ENCODE results near the gene RIMBP2.

Gene RIMBP2

GRCh38 chr12:130685250-130685787 lies 30.8 kb downstream of the RIMBP2 start:
- DNase-seq (ENCODE audit: insufficient read length, low spot score) (no peak), FAIRE-seq (no peak)

- DNase-seq (ENCODE audit: insufficient read length, low spot score) (no peak), FAIRE-seq (no peak)
Observed at GRCh38 chr12:130683811-130684210, 32.3 kb downstream of the RIMBP2 start.

GRCh38 chr12:130683080-130683479 lies 33.0 kb downstream of the RIMBP2 start:
- DNase-seq (ENCODE audit: insufficient read length, low spot score): no peak
- no peak for FAIRE-seq

- FAIRE-seq: no peak
- no peak for DNase-seq (ENCODE audit: insufficient read length, low spot score)
Observed at GRCh38 chr12:130680451-130680990, 35.6 kb downstream of the RIMBP2 start.

DNA sequence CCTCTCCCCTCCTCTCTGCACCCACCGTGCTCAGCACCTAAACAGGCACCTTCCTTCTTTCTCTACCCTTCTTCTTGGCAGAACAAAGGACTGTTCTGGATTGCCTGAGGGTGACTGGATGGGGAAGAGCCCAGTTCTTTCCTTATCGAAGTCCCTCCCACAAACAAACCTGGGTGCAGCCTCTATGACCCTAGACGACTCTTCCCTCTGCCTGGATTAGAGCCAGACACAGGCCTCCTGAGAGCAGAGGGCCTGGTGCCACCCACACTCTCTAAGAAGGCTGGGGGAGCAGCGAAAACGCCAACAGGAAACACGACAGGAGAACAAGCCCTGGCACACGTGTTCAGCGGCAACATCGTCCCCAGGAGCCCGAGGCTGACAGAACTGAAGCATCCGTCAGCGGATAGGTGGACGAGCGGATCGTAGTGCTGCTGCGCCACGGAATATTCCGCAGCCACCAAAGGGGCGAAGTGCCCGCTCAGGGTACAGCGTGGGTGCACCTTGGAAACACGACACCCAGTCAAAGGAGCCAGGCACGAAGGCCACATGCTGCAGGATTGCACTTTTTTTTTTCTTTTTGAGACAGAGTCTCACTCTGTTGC lies 38.0 kb downstream of the RIMBP2 start:
- FAIRE-seq: no peak

DNA sequence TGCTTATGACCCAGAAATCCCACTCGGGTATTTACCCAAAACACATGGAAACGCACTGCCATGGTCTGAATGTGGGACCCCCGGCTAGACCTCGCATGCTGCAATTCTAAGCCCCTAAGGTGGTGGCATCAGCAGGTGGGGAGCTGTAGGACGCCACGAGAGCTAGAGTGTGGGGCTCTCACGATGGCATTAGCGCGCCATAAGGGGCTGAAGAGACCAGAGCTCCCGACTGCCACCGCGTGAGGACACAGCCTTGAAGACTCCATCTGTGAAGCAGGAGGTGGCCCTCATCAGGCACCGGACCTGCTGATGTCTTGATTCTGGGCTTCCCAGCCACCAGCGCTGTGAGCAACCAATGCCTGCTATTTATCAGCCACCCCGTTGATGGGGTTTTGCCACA lies 40.3 kb downstream of the RIMBP2 start:
- DNase-seq (ENCODE audit: insufficient read length, low spot score) (no peak), FAIRE-seq (no peak)

More for the DNA sequence above, 38.0 kb downstream of the RIMBP2 start:
- no peak for DNase-seq (ENCODE audit: insufficient read length, low spot score)

DNA sequence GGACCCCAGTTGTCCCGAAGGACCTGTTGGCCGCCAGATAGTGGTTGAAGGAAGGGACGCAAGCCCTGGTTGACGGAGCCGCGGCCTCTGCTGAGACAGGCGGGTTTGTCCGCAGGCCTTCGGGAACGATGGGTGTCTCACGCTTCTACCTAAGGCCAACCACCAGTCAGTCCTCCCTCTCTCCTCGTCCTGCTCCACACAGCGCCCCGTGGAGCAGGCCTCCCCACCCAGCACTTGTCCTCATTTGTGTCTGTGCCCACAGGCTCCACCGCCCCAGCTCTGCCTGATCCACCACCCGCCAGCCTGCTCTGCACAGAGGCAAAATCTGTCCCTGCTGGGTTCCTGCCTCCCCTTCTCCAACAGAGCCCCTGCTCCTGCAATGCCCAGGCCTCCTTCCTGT lies 41.0 kb downstream of the RIMBP2 start:
- FAIRE-seq (no peak), DNase-seq (ENCODE audit: insufficient read length, low spot score) (no peak)

- DNase-seq (ENCODE audit: insufficient read length, low spot score): no peak
- FAIRE-seq: no peak
Observed at GRCh38 chr12:130674676-130675075, 41.4 kb downstream of the RIMBP2 start.

DNA sequence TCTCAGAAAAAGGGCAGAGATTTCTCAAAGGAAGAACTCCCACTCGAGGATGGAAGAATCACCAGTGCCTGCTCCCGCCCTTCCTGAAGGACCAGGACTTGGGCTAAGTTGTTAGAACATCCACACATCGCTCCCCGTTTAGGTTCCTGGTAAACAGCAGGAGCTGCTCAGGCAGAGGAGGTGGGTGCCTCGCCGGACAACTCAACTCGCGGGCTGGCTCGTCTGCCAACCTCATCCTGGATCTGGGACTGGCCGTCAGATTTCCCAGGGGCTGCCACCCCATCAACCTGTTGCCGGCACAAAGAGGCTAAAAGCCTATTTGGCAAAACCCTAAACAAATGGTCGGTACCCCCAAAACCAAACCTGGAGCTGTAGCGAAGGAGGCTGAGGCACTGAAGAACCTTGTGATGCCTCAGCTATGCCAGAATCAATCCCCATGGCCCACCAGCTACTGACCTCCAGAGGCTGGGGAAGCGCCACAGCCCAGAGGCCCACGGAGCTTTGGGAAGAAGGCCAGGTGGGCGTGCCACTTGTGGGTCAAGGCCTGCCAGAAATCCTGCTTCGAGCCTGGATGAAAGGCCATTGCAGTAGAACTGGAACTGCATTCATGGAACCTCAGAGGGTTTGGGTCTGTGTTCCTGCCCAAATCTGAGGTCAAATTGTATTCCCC lies 42.9 kb downstream of the RIMBP2 start:
- FAIRE-seq (no peak), DNase-seq (ENCODE audit: insufficient read length, low spot score) (no peak)

DNA sequence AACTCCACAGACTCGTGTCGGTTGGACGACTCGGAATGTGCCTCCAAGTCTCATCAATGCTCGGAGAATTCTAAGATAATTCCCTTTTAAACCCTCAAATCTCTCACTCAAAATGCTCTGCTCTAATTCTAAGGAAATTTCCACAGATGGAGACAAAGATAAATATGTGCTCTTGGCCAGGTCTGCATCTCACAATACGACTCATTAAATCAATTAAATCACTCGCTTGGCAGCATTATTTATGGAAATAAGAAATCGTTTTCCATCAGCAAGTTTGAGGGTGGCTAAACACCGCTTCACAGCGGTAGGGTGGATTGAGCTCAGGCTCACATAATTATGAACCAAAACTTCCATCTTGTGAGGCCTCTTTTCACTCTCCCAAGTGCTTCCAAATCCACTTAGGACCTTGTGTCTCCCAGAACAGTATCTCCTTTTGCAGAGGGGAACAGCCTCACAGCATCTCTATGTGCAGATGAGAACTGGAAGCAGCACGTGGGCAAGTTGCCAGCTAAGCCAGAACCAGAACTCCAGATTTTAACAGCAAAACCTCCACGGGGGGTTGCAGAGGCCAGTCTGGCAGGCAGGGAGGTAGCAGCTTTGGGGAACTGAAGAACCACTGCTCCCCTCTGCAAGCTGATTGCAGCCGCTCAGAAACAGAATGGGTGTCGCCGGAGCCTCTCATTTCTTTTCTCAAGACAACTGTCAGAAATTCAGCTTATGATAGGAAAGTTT lies 43.8 kb downstream of the RIMBP2 start:
- FAIRE-seq (no peak), DNase-seq (ENCODE audit: insufficient read length, low spot score) (no peak)

GRCh38 chr12:130671556-130671955 lies 44.5 kb downstream of the RIMBP2 start:
- no peak for DNase-seq (ENCODE audit: insufficient read length, low spot score)
- FAIRE-seq: no peak

GRCh38 chr12:130669797-130670196 lies 46.3 kb downstream of the RIMBP2 start:
- no peak for DNase-seq (ENCODE audit: insufficient read length, low spot score)
- FAIRE-seq: no peak

- no peak for FAIRE-seq
- no peak for DNase-seq (ENCODE audit: insufficient read length, low spot score)
Observed at GRCh38 chr12:130669205-130669557, 46.9 kb downstream of the RIMBP2 start.

DNA sequence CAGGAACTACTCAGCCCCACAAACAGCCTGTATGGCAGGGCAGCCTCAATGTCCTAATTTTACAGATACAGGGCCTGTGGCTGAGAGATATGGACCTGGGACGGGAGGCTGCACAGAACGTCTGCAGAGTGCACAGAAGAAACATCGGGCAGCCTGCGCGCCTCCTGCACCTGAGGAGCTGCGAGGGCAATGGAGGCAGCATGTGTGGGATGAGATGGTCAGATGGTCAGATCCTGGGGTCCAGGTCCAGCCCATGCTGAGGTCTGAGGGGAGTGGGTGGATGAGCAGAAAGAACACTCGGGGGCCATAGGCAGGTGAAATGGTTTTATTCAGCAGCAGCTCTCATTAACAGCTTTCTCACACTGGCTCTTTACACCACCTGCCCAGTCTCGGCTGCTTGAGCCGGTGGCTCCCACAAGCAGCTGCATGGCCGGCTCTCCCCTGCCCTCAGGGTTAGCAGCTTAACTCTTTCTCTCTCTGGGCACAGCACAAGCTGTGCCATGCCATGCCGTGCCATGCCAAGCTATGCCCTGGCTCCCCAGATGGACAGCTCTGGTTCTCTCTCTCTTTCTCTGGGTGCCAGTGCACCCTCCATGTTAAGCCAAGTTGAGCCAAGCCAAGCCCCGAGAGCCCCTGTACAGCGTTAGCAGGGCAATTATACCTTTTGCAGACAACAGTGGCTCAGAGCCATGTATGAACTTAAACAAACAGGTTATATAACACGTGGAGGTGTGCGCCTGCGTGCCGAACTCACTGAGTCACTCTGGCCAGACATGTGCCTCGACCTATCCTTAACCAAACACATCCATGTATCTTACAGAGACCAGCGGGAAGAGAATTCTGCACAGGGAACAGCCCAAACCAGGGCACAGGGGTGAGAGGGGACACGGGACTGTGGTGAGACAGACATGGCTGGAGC lies 47.6 kb downstream of the RIMBP2 start:
- no peak for FAIRE-seq
- no peak for DNase-seq (ENCODE audit: insufficient read length, low spot score)

DNA sequence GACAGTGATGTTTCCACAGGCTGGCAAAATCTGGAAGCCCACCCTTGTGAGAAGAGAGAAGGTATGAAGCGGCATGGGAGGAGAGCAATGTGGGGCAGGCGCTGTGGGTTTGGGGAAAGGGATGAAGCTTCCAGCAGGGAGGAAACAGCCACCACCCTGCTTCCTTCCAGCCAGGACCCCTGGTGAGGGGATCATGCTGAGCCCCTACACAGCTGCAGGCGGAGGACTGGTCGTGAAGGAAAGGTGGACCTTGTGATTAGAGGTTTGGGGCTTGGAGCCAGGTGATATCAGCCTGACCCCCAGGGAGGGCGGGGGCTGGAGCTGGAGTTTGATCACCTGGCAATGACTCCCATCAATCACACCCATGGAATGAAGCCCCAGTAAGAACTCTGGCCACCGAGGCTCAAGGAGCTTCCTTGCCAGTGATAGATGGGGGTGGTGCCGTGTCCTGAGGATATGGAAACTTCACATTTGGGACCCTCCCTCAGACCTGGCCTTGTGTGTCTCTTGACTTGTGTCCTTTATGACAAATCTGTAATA lies 48.6 kb downstream of the RIMBP2 start:
- FAIRE-seq: no peak
- DNase-seq (ENCODE audit: insufficient read length, low spot score): no peak

DNA sequence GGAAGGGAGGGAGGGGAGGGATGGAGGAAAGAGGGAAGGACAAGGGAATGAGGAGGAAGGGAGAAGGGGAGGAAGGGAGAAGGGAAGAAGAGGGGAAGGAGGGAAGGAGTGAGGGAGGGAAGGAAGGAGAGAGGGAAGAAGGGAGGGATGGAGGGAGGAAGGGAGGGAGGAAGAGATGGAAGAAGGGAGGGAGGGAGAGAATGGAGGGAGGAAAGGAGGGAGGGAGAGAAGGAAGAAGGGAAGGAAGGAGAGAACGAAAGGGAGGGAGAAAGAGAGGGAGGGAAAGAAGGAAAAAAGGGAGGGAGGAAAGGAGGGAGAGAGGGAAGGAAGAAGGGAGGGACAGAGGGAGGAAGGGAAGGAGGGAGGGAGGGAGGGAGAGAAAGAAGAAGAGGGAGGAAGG lies 49.5 kb downstream of the RIMBP2 start:
- no peak for FAIRE-seq

GRCh38 chr12:130665753-130666152 lies 50.3 kb downstream of the RIMBP2 start:
- no peak for FAIRE-seq
- no peak for DNase-seq (ENCODE audit: insufficient read length, low spot score)

More for the DNA sequence above, 49.5 kb downstream of the RIMBP2 start:
- no peak for DNase-seq (ENCODE audit: insufficient read length, low spot score)

DNA sequence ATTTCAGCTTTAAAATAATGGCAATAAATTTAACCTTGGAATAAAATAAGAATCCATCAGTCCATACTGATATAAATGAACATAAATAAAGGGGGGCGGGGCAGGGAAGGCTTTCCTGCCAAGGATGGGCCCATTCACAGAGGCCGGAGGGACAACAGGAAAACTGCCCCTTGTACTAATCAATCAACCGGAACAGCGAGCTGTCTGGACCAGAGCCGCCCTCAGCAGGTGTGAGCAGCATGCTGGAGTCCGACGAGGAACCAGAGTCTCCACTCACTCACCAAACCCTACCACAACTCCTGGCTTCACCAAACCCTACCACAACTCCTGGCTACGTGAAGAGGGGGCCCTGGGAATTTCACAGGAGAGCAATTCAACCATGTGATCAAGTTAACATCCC lies 51.3 kb downstream of the RIMBP2 start:
- no peak for DNase-seq (ENCODE audit: insufficient read length, low spot score)
- no peak for FAIRE-seq

GRCh38 chr12:130664252-130664651 lies 51.8 kb downstream of the RIMBP2 start:
- FAIRE-seq (no peak), DNase-seq (ENCODE audit: insufficient read length, low spot score) (no peak)

DNA sequence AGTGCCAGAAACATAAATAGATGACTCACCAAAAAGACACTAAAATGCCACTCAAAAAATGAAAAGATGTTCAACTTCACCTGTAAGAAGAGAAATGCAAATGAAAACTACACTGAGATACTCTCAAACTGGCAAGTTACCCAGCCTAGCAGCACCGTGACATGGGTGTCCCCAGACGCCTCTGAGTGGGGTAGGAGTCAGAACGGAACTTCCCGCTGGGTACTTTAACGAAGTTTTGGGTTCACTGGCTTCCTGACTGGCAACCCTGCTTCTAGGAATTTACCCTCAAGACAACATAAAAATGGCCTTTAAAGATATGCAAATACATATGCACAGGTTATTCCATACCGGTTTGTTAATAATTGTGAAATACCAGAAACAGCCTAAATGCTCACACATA lies 52.6 kb downstream of the RIMBP2 start:
- no peak for FAIRE-seq

More for the DNA sequence above, 52.6 kb downstream of the RIMBP2 start:
- no peak for DNase-seq (ENCODE audit: insufficient read length, low spot score)
